Mesenchymal stem cell (in vitro differentiated cells and primary cell): Measurements from ENCODE around the gene HOXA7.
A peak's percentile ranks its signal among the peaks of the same experiment; 100 is the strongest.

ENCODE experiments used
- DNase-seq: peaks from one replicate; pipeline ENCODE4 v3.0.0-alpha.2; 2013
- H2AFZ ChIP-seq: one replicate; pipeline ENCODE4 v1.6.1; 2013; ENCODE audit warnings: low read depth, mild to moderate bottlenecking, control low read depth, inconsistent platforms, low read length, moderate library complexity
- H2AK5ac ChIP-seq: 2 replicates; pipeline ENCODE4 v1.6.1; 2013; ENCODE audit warnings: low read length, moderate library complexity, mild to moderate bottlenecking, inconsistent platforms; ENCODE audit not compliant: severe bottlenecking
- H2BK120ac ChIP-seq: one replicate; pipeline ENCODE4 v1.6.1; 2013; ENCODE audit warnings: low read depth, mild to moderate bottlenecking, inconsistent platforms, low read length, moderate library complexity
- H2BK12ac ChIP-seq, 2 experiments: one replicate each; pipeline ENCODE4 v1.6.1; 2013; ENCODE audit warnings: inconsistent platforms in 2 of 2, low read length in 2 of 2, mild to moderate bottlenecking in 2 of 2, moderate library complexity in 2 of 2, control low read depth in 1 of 2
- H2BK15ac ChIP-seq: one replicate; pipeline ENCODE4 v1.6.1; 2013; ENCODE audit warnings: mild to moderate bottlenecking, low read depth, inconsistent platforms; ENCODE audit not compliant: poor library complexity, severe bottlenecking
- H2BK5ac ChIP-seq: 2 replicates; pipeline ENCODE4 v1.6.1; 2013; ENCODE audit warnings: low read depth, mild to moderate bottlenecking, low read length, control low read depth, inconsistent platforms; ENCODE audit not compliant: poor library complexity, severe bottlenecking
- H3K14ac ChIP-seq, 2 experiments: one replicate each; pipeline ENCODE4 v1.6.1; 2013; ENCODE audit warnings: inconsistent platforms in 2 of 2, low read length in 2 of 2, control low read depth in 1 of 2, mild to moderate bottlenecking in 1 of 2, moderate library complexity in 1 of 2
- H3K18ac ChIP-seq, 2 experiments: one replicate each; pipeline ENCODE4 v1.6.1; 2013; ENCODE audit warnings: inconsistent platforms in 2 of 2, low read length in 2 of 2, control low read depth in 1 of 2, low read depth in 1 of 2, mild to moderate bottlenecking in 1 of 2
- H3K23ac ChIP-seq, 2 experiments: one replicate each; pipeline ENCODE4 v1.6.1; 2013; ENCODE audit warnings: inconsistent platforms in 2 of 2, low read length in 2 of 2, mild to moderate bottlenecking in 2 of 2, moderate library complexity in 2 of 2, control low read depth in 1 of 2
- H3K27ac ChIP-seq: 2 replicates; pipeline ENCODE4 v1.5.1; 2013; ENCODE audit warnings: mild to moderate bottlenecking, moderate library complexity, low read length, control low read depth, inconsistent platforms; ENCODE audit not compliant: poor library complexity, severe bottlenecking
- H3K27me3 ChIP-seq, 2 experiments: 2 replicates each; pipeline versions ENCODE4 v1.6.1 to v1.7.0; 2013; ENCODE audit warnings: low read length in 2 of 2, mild to moderate bottlenecking in 2 of 2, moderate library complexity in 2 of 2, control low read depth in 1 of 2, inconsistent platforms in 1 of 2; ENCODE audit not compliant: control insufficient read depth in 1 of 2, insufficient read depth in 1 of 2
- H3K36me3 ChIP-seq, 2 experiments: 2 replicates each; pipeline versions ENCODE4 v1.6.1 to v1.7.0; 2013; ENCODE audit warnings: low read length in 2 of 2, control low read depth in 1 of 2, inconsistent platforms in 1 of 2, low read depth in 1 of 2, mild to moderate bottlenecking in 1 of 2; ENCODE audit not compliant: insufficient read depth in 2 of 2, control insufficient read depth in 1 of 2
- H3K4ac ChIP-seq, 2 experiments: one replicate each; pipeline ENCODE4 v1.6.1; 2013; ENCODE audit warnings: inconsistent platforms in 2 of 2, low read length in 2 of 2, mild to moderate bottlenecking in 2 of 2, moderate library complexity in 2 of 2, control low read depth in 1 of 2, low read depth in 1 of 2
- H3K4me1 ChIP-seq: 2 replicates; pipeline ENCODE4 v1.6.1; 2013; ENCODE audit warnings: low read depth, low read length, control low read depth; ENCODE audit not compliant: control insufficient read depth, insufficient read depth
- H3K4me2 ChIP-seq: 2 replicates; pipeline ENCODE4 v1.6.1; 2013; ENCODE audit warnings: low read length, mild to moderate bottlenecking, inconsistent platforms; ENCODE audit not compliant: poor library complexity, severe bottlenecking
- H3K4me3 ChIP-seq, 2 experiments: 2 replicates each; pipeline versions ENCODE4 v1.5.1 to v1.7.0; 2013; ENCODE audit warnings: low read length in 2 of 2, mild to moderate bottlenecking in 2 of 2, control low read depth in 1 of 2, low read depth in 1 of 2; ENCODE audit not compliant: insufficient read depth in 1 of 2
- H3K79me1 ChIP-seq: replicated peaks from 2 replicates; pipeline ENCODE4 v1.6.1; 2013; ENCODE audit warnings: mild to moderate bottlenecking, control low read depth, low read length, inconsistent platforms; ENCODE audit not compliant: poor library complexity, severe bottlenecking
- H3K9ac ChIP-seq: 2 replicates; pipeline ENCODE4 v1.7.0; 2013; ENCODE audit warnings: mild to moderate bottlenecking, low read length, moderate library complexity
- H3K9me3 ChIP-seq: 2 replicates; pipeline ENCODE4 v1.7.0; 2013; ENCODE audit warnings: mild to moderate bottlenecking, low read length; ENCODE audit not compliant: control insufficient read depth
- H4K8ac ChIP-seq: one replicate; pipeline ENCODE4 v1.6.1; 2013; ENCODE audit warnings: inconsistent platforms, mild to moderate bottlenecking, low read length, moderate library complexity
- H4K91ac ChIP-seq: one replicate; pipeline ENCODE4 v1.6.1; 2013; ENCODE audit warnings: mild to moderate bottlenecking, low read length, inconsistent platforms
- WGBS: methylation state at CpG from one replicate; pipeline ENCODE4 v1.1.7; 2013; ENCODE audit warnings: mixed read lengths; 5-methylcytosine and 5-hydroxymethylcytosine counted together

HOXA7 gene

GRCh38 chr7:27174874-27175625, 18.6 kb upstream of the HOXA7 start:
- peaks cover 4 to 56% of the 10 kb centered on the region in 2 experiments for H3K36me3 ChIP-seq
- no peak overlapping the region for H2BK5ac ChIP-seq
- H3K4me2 ChIP-seq: peak overlapping the region; percentile 60
- H2AFZ ChIP-seq: no peak overlapping the region
- H3K9ac ChIP-seq: peak overlapping the region; percentile 90
- no peak overlapping the region for H3K4ac ChIP-seq
- no peak overlapping the region for H3K14ac ChIP-seq
- no peaks in the 10 kb centered on the region for H3K4me1 ChIP-seq
- no peaks in the 10 kb centered on the region for H3K9me3 ChIP-seq
- no peak overlapping the region for H2BK12ac ChIP-seq
- H4K91ac ChIP-seq: no peak overlapping the region
- 61% methylated on average over 12 of the region's 12 CpGs for WGBS
- H2BK15ac ChIP-seq: no peak overlapping the region
- no peak overlapping the region for H3K23ac ChIP-seq
- H4K8ac ChIP-seq: no peak overlapping the region
- peaks cover 0 to 8% of the 10 kb centered on the region in 2 experiments for H3K27me3 ChIP-seq
- no peak overlapping the region for H2AK5ac ChIP-seq
- H3K79me1 ChIP-seq: no peaks in the 10 kb centered on the region
- DNase-seq: no peak
- H3K4me3 ChIP-seq: peak overlapping the region; percentile 61 to 92
- H2BK120ac ChIP-seq: no peak overlapping the region
- H3K27ac ChIP-seq: peak overlapping the region; percentile 71
- peak overlapping the region in 1 of 2 experiments; percentile 18 for H3K18ac ChIP-seq

- no peaks in the 10 kb centered on the region for H3K79me1 ChIP-seq
- peak within 1 kb of the TSS; percentile 89 for H4K91ac ChIP-seq
- 17% methylated on average over 82 of the region's 82 CpGs for WGBS
- H3K27me3 ChIP-seq: peaks cover 0 to 8% of the 10 kb centered on the region in 2 experiments
- peak within 1 kb of the TSS; percentile 60 for H3K4me2 ChIP-seq
- peak within 1 kb of the TSS; percentile 74 to 95 for H3K23ac ChIP-seq
- H3K9ac ChIP-seq: peak within 1 kb of the TSS; percentile 90
- H2BK15ac ChIP-seq: peak within 1 kb of the TSS; percentile 91
- H3K27ac ChIP-seq: peak within 1 kb of the TSS; percentile 85
- H2BK5ac ChIP-seq: peak within 1 kb of the TSS; percentile 88
- H3K36me3 ChIP-seq: peaks cover 4 to 63% of the 10 kb centered on the region in 2 experiments
- peak within 1 kb of the TSS; percentile 90 to 91 for H3K18ac ChIP-seq
- H2AK5ac ChIP-seq: no peak within 1 kb of the TSS
- H2BK120ac ChIP-seq: peak within 1 kb of the TSS; percentile 96
- DNase-seq: no peak
- peak within 1 kb of the TSS; percentile 15 to 80 for H3K14ac ChIP-seq
- H2AFZ ChIP-seq: no peak within 1 kb of the TSS
- peak within 1 kb of the TSS; percentile 54 to 82 for H3K4ac ChIP-seq
- H4K8ac ChIP-seq: peak within 1 kb of the TSS; percentile 95
- peak within 1 kb of the TSS; percentile 61 to 92 for H3K4me3 ChIP-seq
- no peaks in the 10 kb centered on the region for H3K4me1 ChIP-seq
- H2BK12ac ChIP-seq: peak within 1 kb of the TSS; percentile 42 to 83
- no peaks in the 10 kb centered on the region for H3K9me3 ChIP-seq
Measured at GRCh38 chr7:27173956-27174873, 17.7 kb upstream of the HOXA7 start, which contains the start of gene HOXA10. TSS of gene HOXA10 (minus strand) at chr7:27174320. CDS start at chr7:27174306, 14 bp downstream.

- DNase-seq: peak; percentile 50
- Histone ChIP-seq H3K4me1 (no peaks in the 10 kb centered on the region), H3K27ac (peak overlapping the region; percentile 48), H3K9ac (peak overlapping the region; percentile 90), H3K27me3 (peaks cover 0 to 8% of the 10 kb centered on the region in 2 experiments), H3K4ac (peak overlapping the region; percentile 54 to 82), H2BK12ac (peak overlapping the region; percentile 40 to 83), H2BK5ac (peak overlapping the region; percentile 88), H4K91ac (peak overlapping the region; percentile 89), H3K4me3 (peak overlapping the region; percentile 58 to 92), H2AFZ (no peak overlapping the region), H4K8ac (peak overlapping the region; percentile 95), H2BK15ac (peak overlapping the region; percentile 91), H3K23ac (peak overlapping the region; percentile 74 to 95), H3K9me3 (no peaks in the 10 kb centered on the region), H3K79me1 (no peaks in the 10 kb centered on the region), H2BK120ac (peak overlapping the region; percentile 96), H2AK5ac (no peak overlapping the region), H3K18ac (peak overlapping the region; percentile 90 to 91), H3K36me3 (peaks cover 4 to 68% of the 10 kb centered on the region in 2 experiments), H3K14ac (peak overlapping the region; percentile 15 to 80), H3K4me2 (peak overlapping the region; percentile 60)
- 2% methylated on average over 51 of the region's 59 CpGs for WGBS
Measured at GRCh38 chr7:27173511-27173955, 17.1 kb upstream of the HOXA7 start.
